Heart right ventricle (tissue), 16 donors: ENCODE data around the gene TMEM72. TPM values are rescaled to one million over a fixed set of nuclear protein-coding genes. Genes with fewer than 3 reads are reported as not detected.

Experiments used
- ATAC-seq, 8 donors: fragments of 200-7000 bp; cut with Tn5 transposase; one replicate each; pipeline ENCODE4 v1.9.1; 2020; ENCODE audit warnings: mild to moderate bottlenecking in 8 of 8, moderate library complexity in 8 of 8, moderate number of reproducible peaks in 1 of 8
- DNase-seq, 2 donors: peaks; one replicate each; pipeline ENCODE4 v3.0.0-alpha.2; 2020
- H3K27ac ChIP-seq, 10 donors: fragments of 200-600 bp; sonication (generic) in 2 of 10; one replicate each; pipeline versions ENCODE4 v1.5.0 to v1.8.0; 2020 to 2022; ENCODE audit warnings: mild to moderate bottlenecking in 3 of 10
- H3K27me3 ChIP-seq, 7 donors: fragments of 200-600 bp; one replicate each; pipeline ENCODE4 v1.8.0; 2021 to 2022; ENCODE audit warnings: mild to moderate bottlenecking in 2 of 7
- H3K36me3 ChIP-seq, 9 donors: fragments of 200-600 bp; sonication (generic) in 1 of 9; one replicate each; pipeline versions ENCODE4 v1.5.0 to v1.8.0; 2020 to 2022; ENCODE audit warnings: mild to moderate bottlenecking in 2 of 9
- H3K4me1 ChIP-seq, 9 donors: fragments of 200-600 bp; sonication (generic) in 1 of 9; one replicate each; pipeline versions ENCODE4 v1.5.0 to v1.8.0; 2020 to 2022; ENCODE audit warnings: mild to moderate bottlenecking in 4 of 9
- H3K4me3 ChIP-seq, 10 donors: fragments of 200-600 bp; sonication (generic) in 2 of 10; one replicate each; pipeline versions ENCODE4 v1.5.0 to v1.8.0; 2020 to 2022; ENCODE audit warnings: mild to moderate bottlenecking in 7 of 10, moderate library complexity in 2 of 10
- H3K9me3 ChIP-seq, 11 donors: fragments of 200-600 bp in 10 of 11; sonication (generic) in 2 of 11; one replicate each; pipeline versions ENCODE4 v1.5.0 to v1.8.0; 2013 to 2022; ENCODE audit warnings: mild to moderate bottlenecking in 2 of 11, control low read depth in 1 of 11, moderate library complexity in 1 of 11
- CTCF ChIP-seq, 9 donors: fragments of 200-600 bp; sonication (generic) in 2 of 9; IDR thresholded peaks; one replicate each; pipeline versions ENCODE4 v1.5.0 to v1.8.0; 2021 to 2022; ENCODE audit warnings: antibody characterized with exemption in 9 of 9, mild to moderate bottlenecking in 5 of 9, moderate library complexity in 1 of 9
- WGBS, 2 donors: extraction: QIAGEN DNeasy Blood & Tissue Kit; methylation state at CpG; one replicate each; pipeline ENCODE4 v1.1.7; 2013; ENCODE audit warnings: inconsistent platforms in 1 of 2; 5-methylcytosine and 5-hydroxymethylcytosine counted together
- intact Hi-C, 10 donors: fragments of 100-400 bp; cut with DNase I; formaldehyde crosslinking; loops; one replicate each; pipeline versions ENCODE4 v1.11.1 to v1.14.2; 2022
- polyA plus RNA-seq, 2 donors: library from polyadenylated mRNA; stranded (reverse); fragments of 200-250 nt; gene quantifications; one replicate each; pipeline ENCODE4 v1.2.3, GENCODE V29; 2013
- total RNA-seq, 10 donors: library from RNA; stranded (reverse); fragmentation: NEBNext Ultra II Directional in 3 of 10; extraction: Animal tissue kit (Norgen Biotek cat#: 25700) in 3 of 10; gene quantifications; one replicate each; pipeline versions ENCODE4 v1.2.1 to v1.2.4, GENCODE V29; 2021 to 2023
- donor health status: Arrhythmogenic right ventricular cardiomyopathy.
- donor health status: ischemic (EF 13 %, LVEDD 7.1; RV severe dilation, severe dysfunction).
- donor health status: healthy with polysubstance abuse.
- donor health status: DM: no; HTN: yes; CAD: no.
- donor health status: DM: no; HTN: no; CAD: no.
- donor health status: ischemic (EF 25% LVEDD 6.9; RV normal size, moderate dysfunction).
- donor health status: ischemic (EF 25% LVEDD 5.7; RV mildly dilated, moderate dysfunction).
- donor health status: healthy.
- donor health status: DM: yes; HTN: yes; CAD: no.
- donor health status: Ischemic cardiomyopathy.
- donor health status: ischemic (EF 35%, LVEDD 5.7; RV mildly dilated, moderate dysfunction).
- donor health status: nonischemic (EF 11% LVEDD 7.7; RV severe dilation, severe dysfunction).
- donor health status: DM: yes; HTN: yes; CAD: no.
- donor health status: PGD.
- donor health status: ischemic (EF 29% LVEDD 5.4; RV normal size, mild dysfunction).
- donor health status: nonischemic (EF 23%, LVEDD 6.1; RV moderate dilation, normal function).

The TMEM72 gene
- total and polyA plus RNA-seq, 12 donors: 0.17 to 0.22 TPM; not detected in 10

GRCh38 chr10:44908066-44908749 is 2.9 kb upstream of the TMEM72 start:
- peaks cover 0 to 6% (median 0%) of the 10 kb centered on the region in 11 donors for H3K9me3 ChIP-seq
- no peak overlapping the region for H3K4me3 ChIP-seq
- DNase-seq (no peak), ATAC-seq (no peak)
- 69 to 77% methylated on average over 10 of the region's 10 CpGs for WGBS, 2 donors
- no peak for TF ChIP-seq CTCF (IDR thresholded peaks at IDR 0.05)
- H3K27me3 ChIP-seq: no peaks in the 10 kb centered on the region
- intact Hi-C loops: no loop called here
- no peak overlapping the region for H3K27ac ChIP-seq
- H3K4me1 ChIP-seq: peaks cover 0 to 20% (median 10%) of the 10 kb centered on the region in 9 donors
- H3K36me3 ChIP-seq: no peaks in the 10 kb centered on the region

GRCh38 chr10:44908936-44909630 is 2.1 kb upstream of the TMEM72 start:
- no peaks in the 10 kb centered on the region for H3K36me3 ChIP-seq
- intact Hi-C loops: no loop called here
- no peak for TF ChIP-seq CTCF (IDR thresholded peaks at IDR 0.05)
- 90 to 95% methylated on average over 7 of the region's 7 CpGs for WGBS, 2 donors
- H3K27me3 ChIP-seq: no peaks in the 10 kb centered on the region
- H3K27ac ChIP-seq: no peak overlapping the region
- peaks cover 0 to 6% (median 0%) of the 10 kb centered on the region in 11 donors for H3K9me3 ChIP-seq
- H3K4me3 ChIP-seq: no peak overlapping the region
- peaks cover 3 to 28% (median 14%) of the 10 kb centered on the region in 9 donors for H3K4me1 ChIP-seq
- ATAC-seq: no peak
- DNase-seq: no peak

GRCh38 chr10:44909910-44910309 is 1.2 kb upstream of the TMEM72 start:
- Histone ChIP-seq H3K36me3 (no peaks in the 10 kb centered on the region), H3K9me3 (peaks cover 0 to 6% (median 0%) of the 10 kb centered on the region in 11 donors), H3K4me1 (peaks cover 3 to 29% (median 15%) of the 10 kb centered on the region in 9 donors), H3K4me3 (no peak overlapping the region), H3K27ac (no peak overlapping the region), H3K27me3 (no peaks in the 10 kb centered on the region)
- ATAC-seq: no peak
- WGBS, 2 donors: 71 to 86% methylated on average over 1 of the region's 1 CpG
- intact Hi-C loops: no loop called here
- no peak for TF ChIP-seq CTCF (IDR thresholded peaks at IDR 0.05)
- DNase-seq: no peak

- no peaks in the 10 kb centered on the region for H3K27me3 ChIP-seq
- no peak for TF ChIP-seq CTCF (IDR thresholded peaks at IDR 0.05)
- no peak for ATAC-seq
- no peak for DNase-seq
- intact Hi-C loops: no loop called here
- H3K36me3 ChIP-seq: no peaks in the 10 kb centered on the region
- peaks cover 0 to 1% (median 0%) of the 10 kb centered on the region in 11 donors for H3K9me3 ChIP-seq
- H3K4me1 ChIP-seq: peaks cover 3 to 29% (median 15%) of the 10 kb centered on the region in 9 donors
- 54 to 61% methylated on average over 7 of the region's 7 CpGs for WGBS, 2 donors
- no peak overlapping the region for H3K4me3 ChIP-seq
- no peak overlapping the region for H3K27ac ChIP-seq
Observed at GRCh38 chr10:44910602-44911001, 535 bp upstream of the TMEM72 start.
